ENCODE measurements around the gene TYRO3. TPM values are rescaled to one million over a fixed set of nuclear protein-coding genes. Genes with fewer than 3 reads are reported as not detected.

The TYRO3 gene
- polyA plus RNA-seq, 3 donors, result 0.09 to 0.12 TPM; not detected in 1

DNA sequence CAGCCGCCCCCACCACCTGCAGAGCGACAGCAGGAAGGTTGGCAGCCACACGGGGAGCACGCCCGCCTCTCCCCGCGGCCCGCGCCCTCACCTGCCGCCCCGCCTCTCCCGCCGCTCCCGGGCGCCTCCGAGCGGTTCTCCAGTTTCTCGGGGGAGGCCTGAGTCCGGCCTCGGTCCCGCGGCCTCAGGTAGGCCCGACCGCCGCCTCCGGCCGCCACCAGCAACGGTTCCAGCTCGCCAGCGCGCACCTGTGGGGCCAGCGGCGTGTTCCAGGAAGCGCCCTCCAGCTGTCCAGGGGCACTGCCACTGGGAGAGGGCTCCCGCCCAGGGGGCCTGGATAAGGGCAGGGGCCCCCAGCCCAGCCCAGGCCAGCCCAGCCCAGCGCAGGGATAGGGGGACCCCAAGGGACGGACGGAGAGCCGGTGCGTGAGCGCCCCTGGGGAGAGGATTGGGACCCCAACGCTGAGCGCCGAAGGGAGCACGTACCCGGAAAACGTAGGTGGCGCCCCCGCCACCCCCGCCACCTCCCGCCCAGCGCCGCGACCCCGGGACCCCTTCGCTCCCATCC lies 47.6 kb upstream of the TYRO3 start:
- H3K27me3 Mint-ChIP-seq (ENCODE audit: low read depth in 3 of 3), result peaks cover 43 to 54% (median 53%) of the 10 kb centered on the region in 3 donors
- intact Hi-C loops (cut with micrococcal nuclease), result no loop called here
- no peak overlapping the region for H3K4me3 ChIP-seq (replicated peaks in 1 of 3; ENCODE audit: low read depth in 2 of 3, low read length in 3 of 3)

DNA sequence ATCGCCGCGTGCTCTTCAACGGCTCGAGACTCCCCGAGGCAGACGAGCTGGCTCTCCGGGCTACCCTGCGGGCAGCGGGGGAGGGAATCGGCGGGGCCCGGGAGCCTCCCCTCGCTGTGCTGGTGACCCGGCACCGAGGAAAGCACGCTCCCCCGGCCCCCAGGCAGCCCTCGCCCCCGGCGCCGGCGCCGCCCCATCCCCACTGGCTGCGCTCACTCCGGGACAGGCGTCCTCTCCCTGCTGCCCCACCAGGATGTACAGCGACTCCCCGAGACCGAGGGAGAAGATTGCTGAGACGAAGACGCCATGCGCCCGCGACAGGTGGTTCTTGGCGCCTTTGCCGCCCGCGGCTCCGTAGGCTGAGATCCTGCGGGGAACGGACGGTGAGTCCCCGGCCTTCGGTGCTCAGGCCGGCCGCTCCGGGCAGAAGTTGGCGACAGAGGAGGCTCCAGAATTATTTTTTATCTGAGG lies 47.1 kb upstream of the TYRO3 start:
- no peak for DNase-seq
- Mint-ChIP-seq H3K27ac (no peak overlapping the region), H3K9me3 (peaks cover 0 to 12% (median 9%) of the 10 kb centered on the region in 7 donors), H3K27me3 (ENCODE audit: low read depth in 3 of 3) (peaks cover 43 to 52% (median 51%) of the 10 kb centered on the region in 3 donors), H3K36me3 (peaks cover 8 to 13% of the 10 kb centered on the region in 2 donors), H3K4me1 (peaks cover 24% of the 10 kb centered on the region), H3K4me3 (peak overlapping the region; percentile 84 to 96)
- Histone ChIP-seq H3K79me2 (ENCODE audit: insufficient read depth, low read length) (no peaks in the 10 kb centered on the region), H3K27me3 (ENCODE audit: control insufficient read depth in 2 of 2, insufficient read depth in 2 of 2, low read length in 2 of 2) (peaks cover 17 to 51% of the 10 kb centered on the region in 2 donors), H3K4me1 (ENCODE audit: control insufficient read depth in 1 of 2, insufficient read depth in 2 of 2, low read length in 2 of 2) (peaks cover 23 to 29% of the 10 kb centered on the region in 2 donors), H3K36me3 (replicated peaks in 1 of 2; ENCODE audit: control insufficient read depth in 1 of 2, insufficient read depth in 2 of 2, low read length in 2 of 2) (peaks cover 0 to under 1% of the 10 kb centered on the region in 2 donors), H2AFZ (ENCODE audit: insufficient read depth, low read depth, low read length, poor library complexity, severe bottlenecking) (peak overlapping the region; percentile 81), H3K9me3 (replicated peaks in 1 of 2; ENCODE audit: control insufficient read depth in 1 of 2, insufficient read depth in 1 of 2, low read length in 2 of 2) (peaks cover 0 to 14% of the 10 kb centered on the region in 2 donors), H3K27ac (ENCODE audit: low read depth in 1 of 2, low read length in 2 of 2) (no peak overlapping the region), H4K20me1 (ENCODE audit: insufficient read depth, low read length) (no peaks in the 10 kb centered on the region), H3K9ac (ENCODE audit: insufficient read depth, low read length, poor library complexity, severe bottlenecking) (no peak overlapping the region), H3K4me3 (replicated peaks in 1 of 3; ENCODE audit: low read depth in 2 of 3, low read length in 3 of 3) (peak overlapping the region in 2 of 3 experiments; percentile 7 to 77), H3K4me2 (replicated peaks; ENCODE audit: extremely low read depth, low read length, poor library complexity, severe bottlenecking) (peak overlapping the region; percentile 83)
- intact Hi-C loops (cut with micrococcal nuclease), result no loop called here
- TF ChIP-seq, protein P1, sequence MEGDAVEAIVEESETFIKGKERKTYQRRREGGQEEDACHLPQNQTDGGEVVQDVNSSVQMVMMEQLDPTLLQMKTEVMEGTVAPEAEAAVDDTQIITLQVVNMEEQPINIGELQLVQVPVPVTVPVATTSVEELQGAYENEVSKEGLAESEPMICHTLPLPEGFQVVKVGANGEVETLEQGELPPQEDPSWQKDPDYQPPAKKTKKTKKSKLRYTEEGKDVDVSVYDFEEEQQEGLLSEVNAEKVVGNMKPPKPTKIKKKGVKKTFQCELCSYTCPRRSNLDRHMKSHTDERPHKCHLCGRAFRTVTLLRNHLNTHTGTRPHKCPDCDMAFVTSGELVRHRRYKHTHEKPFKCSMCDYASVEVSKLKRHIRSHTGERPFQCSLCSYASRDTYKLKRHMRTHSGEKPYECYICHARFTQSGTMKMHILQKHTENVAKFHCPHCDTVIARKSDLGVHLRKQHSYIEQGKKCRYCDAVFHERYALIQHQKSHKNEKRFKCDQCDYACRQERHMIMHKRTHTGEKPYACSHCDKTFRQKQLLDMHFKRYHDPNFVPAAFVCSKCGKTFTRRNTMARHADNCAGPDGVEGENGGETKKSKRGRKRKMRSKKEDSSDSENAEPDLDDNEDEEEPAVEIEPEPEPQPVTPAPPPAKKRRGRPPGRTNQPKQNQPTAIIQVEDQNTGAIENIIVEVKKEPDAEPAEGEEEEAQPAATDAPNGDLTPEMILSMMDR (IDR thresholded peaks at IDR 0.05), result no peak
- WGBS (ENCODE audit: insufficient coverage), result 2% methylated on average over 45 of the region's 49 CpGs

More for the DNA sequence above, 47.6 kb upstream of the TYRO3 start:
- Mint-ChIP-seq H3K27ac (no peak overlapping the region), H3K9me3 (peaks cover 0 to 12% (median 9%) of the 10 kb centered on the region in 7 donors), H3K36me3 (peaks cover 8% of the 10 kb centered on the region in 2 donors), H3K4me3 (no peak overlapping the region), H3K4me1 (peaks cover 24% of the 10 kb centered on the region)
- Histone ChIP-seq H3K4me1 (ENCODE audit: control insufficient read depth in 1 of 2, insufficient read depth in 2 of 2, low read length in 2 of 2) (peaks cover 23 to 29% of the 10 kb centered on the region in 2 donors), H3K27me3 (ENCODE audit: control insufficient read depth in 2 of 2, insufficient read depth in 2 of 2, low read length in 2 of 2) (peaks cover 17 to 51% of the 10 kb centered on the region in 2 donors), H2AFZ (ENCODE audit: insufficient read depth, low read depth, low read length, poor library complexity, severe bottlenecking) (peak overlapping the region; percentile 81), H4K20me1 (ENCODE audit: insufficient read depth, low read length) (no peaks in the 10 kb centered on the region), H3K36me3 (replicated peaks in 1 of 2; ENCODE audit: control insufficient read depth in 1 of 2, insufficient read depth in 2 of 2, low read length in 2 of 2) (no peaks in the 10 kb centered on the region), H3K4me2 (replicated peaks; ENCODE audit: extremely low read depth, low read length, poor library complexity, severe bottlenecking) (peak overlapping the region; percentile 83), H3K9me3 (replicated peaks in 1 of 2; ENCODE audit: control insufficient read depth in 1 of 2, insufficient read depth in 1 of 2, low read length in 2 of 2) (peaks cover 0 to 14% of the 10 kb centered on the region in 2 donors), H3K79me2 (ENCODE audit: insufficient read depth, low read length) (no peaks in the 10 kb centered on the region), H3K27ac (ENCODE audit: low read depth in 1 of 2, low read length in 2 of 2) (no peak overlapping the region), H3K9ac (ENCODE audit: insufficient read depth, low read length, poor library complexity, severe bottlenecking) (no peak overlapping the region)
- TF ChIP-seq, protein P1 (IDR thresholded peaks at IDR 0.05), result no peak
- no peak for DNase-seq
- WGBS (ENCODE audit: insufficient coverage), result 10% methylated on average over 54 of the region's 56 CpGs

Data from CD14-positive monocyte (primary cell).